ENCODE results near the gene SNX25. TPM values are rescaled to one million over a fixed set of nuclear protein-coding genes. Genes with fewer than 3 reads are reported as not detected.
"Not testable (repeated sequence)": the region's sequence is repeated elsewhere in the genome, so short reads cannot be mapped to it uniquely, and the experiment has no call there.

SNX25 gene
- polyA plus RNA-seq, 4 donors: 24.3 to 27.9 (median 25.1) TPM

GRCh38 chr4:185296665-185297460, 87.5 kb downstream of the SNX25 start:
- DNase-seq (ENCODE audit: low read depth in 4 of 4, low spot score in 3 of 4): no peak

- no peak for DNase-seq (ENCODE audit: low read depth in 4 of 4, low spot score in 3 of 4)
These were observed 89.5 kb downstream of the SNX25 start for GRCh38 chr4:185298728-185299430.

GRCh38 chr4:185304541-185304940, 95.1 kb downstream of the SNX25 start:
- DNase-seq (ENCODE audit: low read depth in 4 of 4, low spot score in 3 of 4): no peak

GRCh38 chr4:185304944-185305690, 95.7 kb downstream of the SNX25 start:
- DNase-seq (ENCODE audit: low read depth in 4 of 4, low spot score in 3 of 4): no peak

- peak in 1 of 4 donors; percentile 8 for DNase-seq (ENCODE audit: low read depth in 4 of 4, low spot score in 3 of 4)
These were observed 96.6 kb downstream of the SNX25 start for GRCh38 chr4:185305979-185306442.

GRCh38 chr4:185307136-185307950, 97.9 kb downstream of the SNX25 start:
- DNase-seq (ENCODE audit: low read depth in 4 of 4, low spot score in 3 of 4): no peak

- DNase-seq (ENCODE audit: low read depth in 4 of 4, low spot score in 3 of 4): no peak
These were observed 100.4 kb downstream of the SNX25 start for GRCh38 chr4:185309770-185310169.

GRCh38 chr4:185311113-185311888, 101.9 kb downstream of the SNX25 start:
- no peak for DNase-seq (ENCODE audit: low read depth in 4 of 4, low spot score in 3 of 4)

- no peak for DNase-seq (ENCODE audit: low read depth in 4 of 4, low spot score in 3 of 4)
These were observed 103.3 kb downstream of the SNX25 start for GRCh38 chr4:185312699-185313098.

- not testable (repeated sequence) for DNase-seq (ENCODE audit: low read depth in 4 of 4, low spot score in 3 of 4)
These were observed 108.1 kb downstream of the SNX25 start for GRCh38 chr4:185317462-185317861.

GRCh38 chr4:185317880-185318279, 108.5 kb downstream of the SNX25 start:
- DNase-seq (ENCODE audit: low read depth in 4 of 4, low spot score in 3 of 4): no peak

GRCh38 chr4:185318679-185319078, 109.3 kb downstream of the SNX25 start:
- DNase-seq (ENCODE audit: low read depth in 4 of 4, low spot score in 3 of 4): no peak

- no peak for DNase-seq (ENCODE audit: low read depth in 4 of 4, low spot score in 3 of 4)
These were observed 113.4 kb downstream of the SNX25 start for GRCh38 chr4:185322803-185323202.

GRCh38 chr4:185323606-185324005, 114.2 kb downstream of the SNX25 start:
- no peak for DNase-seq (ENCODE audit: low read depth in 4 of 4, low spot score in 3 of 4)

GRCh38 chr4:185324361-185324760, 115.0 kb downstream of the SNX25 start:
- DNase-seq (ENCODE audit: low read depth in 4 of 4, low spot score in 3 of 4): not testable (repeated sequence)

GRCh38 chr4:185325721-185326120, 116.3 kb downstream of the SNX25 start:
- DNase-seq (ENCODE audit: low read depth in 4 of 4, low spot score in 3 of 4): not testable (repeated sequence)

GRCh38 chr4:185328586-185328985, 119.2 kb downstream of the SNX25 start:
- no peak for DNase-seq (ENCODE audit: low read depth in 4 of 4, low spot score in 3 of 4)

- not testable (repeated sequence) for DNase-seq (ENCODE audit: low read depth in 4 of 4, low spot score in 3 of 4)
These were observed 120.6 kb downstream of the SNX25 start for GRCh38 chr4:185329879-185330510.

Data from right renal pelvis (tissue), 4 donors.